Neural crest cell (in vitro differentiated cells): ENCODE measurements around the gene STK38L. TPM values are rescaled to one million over a fixed set of nuclear protein-coding genes. Genes with fewer than 3 reads are reported as not detected.

ENCODE experiments used
- DNase-seq: peaks from one replicate; pipeline ENCODE4 v3.0.0; 2021; ENCODE audit warnings: low read depth, mixed read lengths, low spot score
- H3K27ac Mint-ChIP-seq: one replicate; pipeline ENCODE4 v1.8.0; 2021; ENCODE audit warnings: mild to moderate bottlenecking, mixed read lengths; ENCODE audit not compliant: unreplicated experiment
- H3K27me3 Mint-ChIP-seq: 2 replicates; pipeline ENCODE4 v1.8.0; 2021; ENCODE audit warnings: low read depth, mild to moderate bottlenecking, mixed read lengths
- H3K36me3 Mint-ChIP-seq: 2 replicates; pipeline ENCODE4 v1.8.0; 2021; ENCODE audit warnings: low read depth, mild to moderate bottlenecking, mixed read lengths
- H3K4me1 Mint-ChIP-seq: 2 replicates; pipeline ENCODE4 v1.8.0; 2021; ENCODE audit warnings: mixed read lengths
- H3K4me3 Mint-ChIP-seq: one replicate; pipeline ENCODE4 v1.8.0; 2021; ENCODE audit warnings: mild to moderate bottlenecking, mixed read lengths
- H3K9me3 Mint-ChIP-seq: 2 replicates; pipeline ENCODE4 v1.8.0; 2021; ENCODE audit warnings: mixed read lengths
- CTCF ChIP-seq: fragments of 200-600 bp; sonication (generic); conservative IDR thresholded peaks from 2 replicates; pipeline ENCODE4 v1.5.0; 2021; ENCODE audit warnings: antibody characterized with exemption, mild to moderate bottlenecking
- total RNA-seq: library from RNA; stranded (reverse); gene quantifications from 2 replicates; pipeline ENCODE4 v1.2.1, GENCODE V29; 2021

STK38L gene
- total RNA-seq, 1 donor from 2014 or later = 29.9 TPM

- H3K27ac Mint-ChIP-seq = no peak overlapping the region
- no peak for TF ChIP-seq CTCF
- no peak overlapping the region for H3K4me3 Mint-ChIP-seq
- H3K36me3 Mint-ChIP-seq = peaks cover 3% of the 10 kb centered on the region
- no peaks in the 10 kb centered on the region for H3K27me3 Mint-ChIP-seq
- no peak for DNase-seq
- no peaks in the 10 kb centered on the region for H3K9me3 Mint-ChIP-seq
- H3K4me1 Mint-ChIP-seq = no peaks in the 10 kb centered on the region
Observed at GRCh38 chr12:27319409-27319808, 75.3 kb downstream of the STK38L start.

- Mint-ChIP-seq H3K4me3 (no peak overlapping the region), H3K4me1 (no peaks in the 10 kb centered on the region), H3K36me3 (peaks cover 3% of the 10 kb centered on the region), H3K27me3 (no peaks in the 10 kb centered on the region), H3K27ac (no peak overlapping the region), H3K9me3 (no peaks in the 10 kb centered on the region)
- DNase-seq = no peak
- TF ChIP-seq CTCF = no peak
Observed at GRCh38 chr12:27319848-27320247, 75.8 kb downstream of the STK38L start.

GRCh38 chr12:27324530-27324929 is 80.4 kb downstream of the STK38L start:
- Mint-ChIP-seq H3K4me3 (no peak overlapping the region), H3K4me1 (no peaks in the 10 kb centered on the region), H3K27ac (no peak overlapping the region), H3K27me3 (no peaks in the 10 kb centered on the region), H3K36me3 (no peaks in the 10 kb centered on the region), H3K9me3 (no peaks in the 10 kb centered on the region)
- DNase-seq = no peak
- no peak for TF ChIP-seq CTCF

- H3K4me3 Mint-ChIP-seq = peak overlapping the region; percentile 70
- H3K4me1 Mint-ChIP-seq = peaks cover 19% of the 10 kb centered on the region
- no peaks in the 10 kb centered on the region for H3K36me3 Mint-ChIP-seq
- DNase-seq = no peak
- no peak overlapping the region for H3K27ac Mint-ChIP-seq
- peaks cover 48% of the 10 kb centered on the region for H3K27me3 Mint-ChIP-seq
- no peaks in the 10 kb centered on the region for H3K9me3 Mint-ChIP-seq
- TF ChIP-seq CTCF = no peak
Observed at GRCh38 chr12:27330846-27331245, 86.8 kb downstream of the STK38L start.

GRCh38 chr12:27331291-27331926 is 87.3 kb downstream of the STK38L start:
- Mint-ChIP-seq H3K4me3 (peak overlapping the region; percentile 70), H3K36me3 (no peaks in the 10 kb centered on the region), H3K27ac (no peak overlapping the region), H3K27me3 (peaks cover 54% of the 10 kb centered on the region), H3K9me3 (no peaks in the 10 kb centered on the region), H3K4me1 (peaks cover 19% of the 10 kb centered on the region)
- no peak for TF ChIP-seq CTCF
- DNase-seq = no peak
